Kidney tubule cell (primary cell): ENCODE measurements around the gene MSH3.
"Not testable (repeated sequence)": the region's sequence is repeated elsewhere in the genome, so short reads cannot be mapped to it uniquely, and the experiment has no call there.

Source experiments
- DNase-seq: peaks from one replicate; pipeline ENCODE4 v3.0.0-alpha.2; 2018; ENCODE audit warnings: low spot score

The MSH3 gene

GRCh38 chr5:80797428-80798024 lies 143.1 kb downstream of the MSH3 start:
- DNase-seq = no peak

DNA sequence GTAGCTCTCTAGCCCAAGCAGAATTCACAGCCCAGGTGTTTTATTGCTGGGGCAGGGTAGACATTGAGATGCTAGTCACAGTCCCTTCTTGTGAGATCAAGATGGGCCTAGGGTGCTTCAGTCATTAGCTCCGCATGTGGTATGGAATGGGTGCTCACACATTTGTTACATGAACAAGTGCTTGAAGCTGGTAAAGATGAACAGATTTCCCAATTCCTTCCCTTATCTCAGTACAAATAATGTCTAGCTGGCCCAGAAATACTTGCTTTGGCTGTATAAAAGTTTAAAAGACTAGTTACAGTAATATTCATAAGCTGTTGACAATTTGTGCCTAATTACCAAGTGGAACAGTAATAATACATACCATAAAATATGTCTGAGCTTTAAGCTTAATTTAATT lies 143.7 kb downstream of the MSH3 start:
- no peak for DNase-seq

DNA sequence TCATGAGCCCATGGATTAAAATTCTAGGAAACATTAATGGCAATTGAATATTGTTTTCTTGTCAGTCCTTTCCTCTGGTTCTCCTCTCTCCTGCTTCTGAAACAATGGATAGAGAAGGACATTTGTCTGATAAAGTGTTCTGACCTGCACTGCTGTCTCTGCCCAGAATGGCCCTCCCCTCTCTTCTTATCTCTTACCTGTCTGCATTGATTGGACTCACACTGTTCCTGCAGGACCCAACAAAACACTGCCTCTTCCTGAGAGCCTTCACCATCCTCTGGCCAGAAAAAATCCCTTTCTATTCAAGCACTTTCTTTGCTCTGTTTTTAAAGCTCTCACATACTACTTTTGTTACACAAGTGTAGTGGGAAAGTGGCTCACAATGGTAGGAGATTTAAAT lies 144.2 kb downstream of the MSH3 start:
- DNase-seq = no peak

- no peak for DNase-seq
These were observed 144.6 kb downstream of the MSH3 start for GRCh38 chr5:80799041-80799440.

DNA sequence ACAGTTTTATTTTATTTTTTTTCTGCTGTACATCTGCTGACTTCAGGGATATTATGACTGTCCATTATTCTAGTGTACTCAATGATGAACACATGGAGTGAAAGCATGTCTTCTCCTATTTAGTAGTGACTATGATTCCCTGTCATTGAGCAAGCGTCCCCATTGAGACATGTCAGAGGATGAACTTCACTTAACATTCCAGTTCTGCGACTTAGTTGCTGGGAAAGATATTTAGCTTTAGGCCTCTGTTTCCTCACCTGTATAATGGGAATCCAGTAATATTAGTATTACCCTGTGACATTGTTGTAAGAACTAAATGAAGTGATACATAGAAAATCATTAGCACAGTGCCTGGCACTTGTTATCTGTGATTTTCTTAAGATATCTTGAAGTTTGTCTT lies 145.1 kb downstream of the MSH3 start:
- DNase-seq = no peak

GRCh38 chr5:80804332-80804731 lies 149.9 kb downstream of the MSH3 start:
- DNase-seq = no peak

- no peak for DNase-seq
These were observed 150.6 kb downstream of the MSH3 start for GRCh38 chr5:80805038-80805437.

DNA sequence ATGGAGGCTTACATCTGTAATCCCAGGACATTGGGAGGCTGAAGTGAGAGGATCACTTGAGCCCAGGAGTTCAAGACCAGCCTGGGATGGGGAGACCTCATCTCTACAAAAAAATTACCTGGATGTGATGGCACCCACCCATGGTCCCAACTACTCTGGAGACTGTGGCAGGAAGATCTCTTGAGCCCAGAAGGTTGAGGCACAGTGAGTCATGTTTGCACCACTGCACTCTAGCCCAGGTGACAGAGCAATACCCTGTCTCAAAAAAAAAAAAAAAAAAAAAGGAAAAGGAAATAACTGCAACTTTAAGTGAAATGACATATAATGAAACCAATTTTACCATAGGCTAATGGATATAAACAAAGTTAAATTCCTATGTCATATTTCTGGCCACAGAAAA lies 152.5 kb downstream of the MSH3 start:
- DNase-seq = no peak

DNA sequence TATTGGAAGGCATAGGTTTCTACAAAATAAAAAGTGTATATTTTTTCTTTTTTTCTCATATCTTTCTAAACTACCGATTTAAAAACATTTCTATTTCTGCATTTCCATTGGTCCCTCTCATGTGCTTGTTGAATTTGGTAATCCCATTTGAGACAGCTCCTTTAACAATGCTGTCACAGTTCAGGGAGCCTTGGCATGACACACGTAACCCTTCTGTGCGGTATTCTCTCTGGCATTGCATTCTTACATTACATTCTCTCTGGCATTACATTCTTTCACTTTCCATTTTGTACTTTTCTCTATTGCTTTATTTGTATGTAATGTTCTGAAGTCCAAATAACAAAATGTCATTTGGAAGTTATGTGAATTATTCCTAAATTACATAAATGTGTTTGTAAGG lies 155.0 kb downstream of the MSH3 start:
- DNase-seq = peak; percentile 81

DNA sequence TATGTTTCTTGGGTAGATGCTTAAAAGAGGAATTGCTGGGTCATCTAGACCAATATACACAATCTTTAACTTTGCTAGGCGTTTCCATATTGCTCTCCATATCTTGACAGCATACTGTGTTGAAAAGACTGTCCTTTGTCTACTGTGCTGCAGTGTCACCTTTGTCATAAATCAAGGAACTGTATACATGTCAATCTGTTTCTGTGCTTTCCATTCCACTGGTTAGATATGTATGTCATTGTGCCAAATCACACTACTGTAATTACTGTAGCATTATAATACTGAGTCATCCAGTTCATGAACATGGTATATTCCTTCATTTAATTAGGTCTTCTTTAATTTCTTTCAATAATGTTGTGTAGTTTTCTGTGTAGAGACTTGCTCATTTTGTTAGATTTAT lies 156.0 kb downstream of the MSH3 start:
- DNase-seq = no peak

DNA sequence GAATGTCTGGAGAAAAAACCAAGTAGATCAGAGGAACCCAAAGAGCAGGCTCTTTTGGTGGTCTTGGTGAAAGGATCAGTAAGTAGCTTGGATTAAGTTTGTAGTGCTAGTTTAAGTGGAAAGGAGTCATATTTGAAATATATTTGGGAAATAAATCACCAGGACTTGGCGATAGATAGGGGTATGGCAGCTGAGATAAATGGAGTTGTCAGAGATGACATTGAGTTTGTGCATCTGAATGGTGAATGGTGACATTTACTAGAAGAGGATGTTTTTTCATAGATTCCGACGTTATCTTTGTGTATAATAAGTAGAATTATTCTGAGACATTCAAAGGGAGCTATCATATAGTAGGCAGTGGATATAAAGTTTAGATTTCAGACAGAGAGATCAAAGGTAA lies 162.1 kb downstream of the MSH3 start:
- no peak for DNase-seq

DNA sequence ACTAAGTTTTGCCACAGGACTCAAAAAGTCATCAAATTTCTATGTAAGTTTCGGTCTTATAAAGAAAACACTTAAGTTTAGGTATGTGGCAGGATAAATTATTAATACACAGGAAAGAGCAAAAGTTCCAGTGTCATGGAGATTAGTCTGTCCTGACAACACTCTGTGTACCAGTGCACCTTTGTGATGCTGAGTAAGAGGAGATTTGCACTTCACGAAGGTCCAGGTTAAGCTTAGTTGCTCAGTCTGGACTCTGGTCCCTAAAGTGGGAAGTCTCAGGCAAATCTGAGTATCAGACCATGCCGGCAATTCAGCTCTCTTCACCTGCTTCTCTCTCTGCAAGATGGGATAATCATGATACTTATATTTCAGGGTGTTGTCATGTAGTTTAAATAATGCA lies 166.2 kb downstream of the MSH3 start:
- DNase-seq = no peak

DNA sequence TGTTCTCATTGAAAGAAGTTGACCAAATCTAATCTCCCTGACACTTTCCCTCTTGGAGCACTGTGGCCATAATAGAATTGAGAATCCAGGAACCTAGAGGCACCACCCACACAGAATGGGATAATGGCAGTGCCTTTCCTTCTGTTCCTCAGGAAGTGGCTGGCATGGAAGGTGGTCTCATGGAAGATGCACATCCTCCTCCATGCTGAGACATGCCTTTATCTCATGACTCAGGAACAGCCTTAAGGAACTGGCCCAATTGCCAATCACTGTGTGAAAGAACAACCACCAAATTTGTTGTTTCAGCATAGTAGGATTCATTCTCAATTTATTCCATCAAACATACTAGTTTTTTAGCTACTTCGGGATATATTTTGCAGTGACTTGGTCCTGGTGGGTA lies 168.2 kb downstream of the MSH3 start:
- DNase-seq = no peak

DNA sequence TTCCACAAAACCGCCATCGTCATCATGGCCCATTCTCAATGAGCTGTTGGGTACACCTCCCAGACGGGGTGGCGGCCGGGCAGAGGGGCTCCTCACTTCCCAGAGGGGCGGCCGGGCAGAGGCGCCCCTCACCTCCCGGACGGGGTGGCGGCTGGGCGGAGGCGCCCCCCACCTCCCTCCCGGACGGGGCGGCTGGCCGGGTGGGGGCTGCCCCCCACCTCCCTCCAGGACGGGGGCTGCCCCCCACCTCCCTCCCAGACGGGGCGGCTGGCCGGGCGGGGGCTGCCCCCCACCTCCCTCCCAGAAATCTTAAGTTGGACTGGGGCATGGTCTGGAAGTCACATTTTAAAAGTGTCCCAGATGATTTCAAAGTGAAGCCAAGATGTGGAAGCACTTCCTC lies 169.7 kb downstream of the MSH3 start:
- not testable (repeated sequence) for DNase-seq

- DNase-seq = no peak
These were observed 171.5 kb downstream of the MSH3 start for GRCh38 chr5:80825786-80826460.

GRCh38 chr5:80834710-80835109 lies 180.3 kb downstream of the MSH3 start:
- peak; percentile 3 for DNase-seq

DNA sequence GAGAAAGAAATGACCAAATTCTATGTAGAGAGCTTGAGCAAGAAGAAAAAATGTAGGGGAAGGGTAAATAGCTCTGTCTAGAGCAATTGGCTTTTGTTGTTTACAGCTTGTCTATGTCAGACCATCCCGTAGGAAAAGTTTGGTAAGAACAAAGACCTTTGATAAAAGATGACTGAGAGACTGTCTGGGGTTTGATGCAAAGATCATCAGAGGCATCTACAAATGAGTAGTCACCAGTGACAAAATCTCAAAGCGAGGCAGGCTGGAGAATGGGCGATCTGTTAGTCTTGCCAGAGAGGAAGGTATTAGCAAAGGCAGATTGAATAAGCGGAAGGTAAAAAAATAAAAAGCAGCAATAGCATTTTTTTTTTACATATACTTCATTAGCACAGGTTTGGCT lies 180.7 kb downstream of the MSH3 start:
- no peak for DNase-seq

- DNase-seq = no peak
These were observed 183.2 kb downstream of the MSH3 start for GRCh38 chr5:80837679-80838078.

DNA sequence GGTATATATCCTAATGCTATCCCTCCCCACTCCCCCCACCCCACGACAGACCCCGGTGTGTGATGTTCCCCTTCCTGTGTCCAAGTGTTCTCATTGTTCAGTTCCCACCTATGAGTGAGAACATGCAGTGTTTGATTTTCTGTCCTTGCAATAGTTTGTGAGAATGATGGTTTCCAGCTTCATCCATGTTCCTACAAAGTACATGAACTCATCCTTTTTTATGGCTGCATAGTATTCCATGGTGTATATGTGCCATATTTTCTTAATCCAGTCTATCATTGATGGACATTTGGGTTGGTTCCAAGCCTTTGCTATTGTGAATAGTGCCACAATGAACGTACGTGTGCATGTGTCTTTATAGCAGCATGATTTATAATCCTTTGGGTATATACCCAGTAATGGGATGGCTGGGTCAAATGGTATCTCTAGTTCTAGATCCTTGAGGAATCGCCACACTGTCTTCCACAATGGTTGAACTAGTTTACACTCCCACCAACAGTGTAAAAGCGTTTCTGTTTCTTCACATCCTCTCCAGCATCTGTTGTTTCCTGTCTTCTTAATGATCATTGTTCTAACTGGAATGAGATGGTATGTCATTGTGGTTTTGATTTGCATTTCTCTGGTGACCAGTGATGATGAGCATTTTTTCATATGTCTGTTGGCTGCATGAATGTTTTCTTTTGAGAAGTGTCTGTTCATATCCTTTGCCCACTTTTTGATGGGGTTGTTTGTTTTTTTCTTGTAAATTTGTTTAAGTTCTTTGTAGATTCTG lies 186.8 kb downstream of the MSH3 start:
- not testable (repeated sequence) for DNase-seq

DNA sequence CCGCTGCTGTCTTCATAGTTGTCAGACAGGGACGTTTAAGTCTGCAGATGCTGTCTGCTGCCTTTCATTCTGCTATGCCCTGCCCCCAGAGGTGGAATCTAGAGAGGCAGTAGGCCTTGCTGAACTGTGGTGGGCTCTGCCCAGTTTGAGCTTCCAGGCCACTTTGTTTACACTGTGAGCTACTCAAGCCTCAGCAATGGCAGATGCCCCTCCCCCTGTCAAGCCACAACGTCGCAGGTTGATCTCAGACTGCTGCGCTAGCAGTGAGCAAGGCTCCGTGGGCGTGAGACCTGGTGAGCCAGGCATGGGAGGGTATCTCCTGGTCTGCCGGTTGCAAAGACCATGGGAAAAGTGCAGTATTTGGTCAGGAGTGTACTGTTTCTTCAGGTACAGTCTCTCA lies 192.0 kb downstream of the MSH3 start:
- not testable (repeated sequence) for DNase-seq

DNA sequence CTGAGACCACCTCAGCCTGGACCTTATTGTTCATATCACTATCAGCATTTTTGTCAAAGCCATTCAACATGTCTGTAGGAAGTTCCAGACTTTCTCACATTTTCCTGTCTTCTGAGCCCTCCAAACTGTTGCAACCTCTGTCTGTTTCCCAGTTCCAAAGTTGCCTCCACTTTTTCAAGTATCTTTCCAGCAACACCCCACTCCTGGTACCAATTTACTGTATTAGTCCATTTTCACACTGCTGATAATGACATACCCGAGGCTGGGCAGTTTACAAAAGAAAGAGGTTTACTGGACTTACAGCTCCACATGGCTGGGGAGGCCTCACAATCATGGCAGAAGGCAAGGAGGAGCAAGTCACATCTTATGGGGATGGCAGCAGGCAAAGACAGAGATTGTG lies 195.7 kb downstream of the MSH3 start:
- not testable (repeated sequence) for DNase-seq

- no peak for DNase-seq
These were observed 198.1 kb downstream of the MSH3 start for GRCh38 chr5:80852331-80853245.
